Thoracic aorta (tissue), 2 donors: ENCODE measurements around the gene EP300. TPM values are rescaled to one million over a fixed set of nuclear protein-coding genes. Genes with fewer than 3 reads are reported as not detected.

ENCODE experiments used
- ATAC-seq: fragments of 150-250 bp; one replicate; pipeline ENCODE4 v1.8.0; 2017; ENCODE audit warnings: low read depth; ENCODE audit not compliant: insufficient number of reproducible peaks, low FRiP score
- DNase-seq: peaks from one replicate; pipeline ENCODE4 v3.0.0-alpha.2; 2020; ENCODE audit warnings: low spot score
- H3K27ac ChIP-seq, 2 donors: fragments of 200-600 bp; sonication (generic); 1 replicate in 1 of 2; 2 replicates in 1 of 2; pipeline ENCODE4 v1.5.1; 2016; ENCODE audit warnings: mild to moderate bottlenecking in 2 of 2, moderate library complexity in 2 of 2
- H3K27me3 ChIP-seq: fragments of 200-600 bp; sonication (generic); replicated peaks from 2 replicates; pipeline ENCODE4 v1.6.0; 2016; ENCODE audit warnings: mild to moderate bottlenecking; ENCODE audit not compliant: insufficient read depth
- H3K36me3 ChIP-seq: fragments of 200-600 bp; sonication (generic); one replicate; pipeline ENCODE4 v1.5.1; 2016
- H3K4me1 ChIP-seq, 2 donors: fragments of 200-600 bp; sonication (generic); 1 replicate in 1 of 2; 2 replicates in 1 of 2; pipeline versions ENCODE4 v1.5.1 to v1.6.0; 2016; ENCODE audit warnings: low read depth in 2 of 2, mild to moderate bottlenecking in 1 of 2; ENCODE audit not compliant: control insufficient read depth in 1 of 2
- H3K4me3 ChIP-seq: fragments of 200-600 bp; sonication (generic); 2 replicates; pipeline ENCODE4 v1.5.1; 2016; ENCODE audit warnings: mild to moderate bottlenecking
- H3K9me3 ChIP-seq: fragments of 200-600 bp; sonication (generic); 2 replicates; pipeline ENCODE4 v1.5.1; 2016
- total RNA-seq, 2 donors: library from RNA; depleted of rRNA; stranded (reverse); fragments of >200 nt; gene quantifications; one replicate each; pipeline versions ENCODE4 v1.1.0 to v1.2.3, GENCODE V29; 2016
- TF ChIP-seq, protein P1 (sequence below): fragments of 200-600 bp; sonication (generic); IDR thresholded peaks from one replicate; pipeline ENCODE4 v1.5.1; 2019; ENCODE audit warnings: antibody characterized with exemption

EP300 gene
- total RNA-seq, 2 donors from 2014 or later = 59.0 to 114 TPM

- peak; percentile 96 for DNase-seq
- Histone ChIP-seq H3K27me3 (no peaks in the 10 kb centered on the region), H3K4me3 (peak within 1 kb of the TSS; percentile 83), H3K27ac (peak within 1 kb of the TSS; percentile 60), H3K36me3 (no peaks in the 10 kb centered on the region), H3K4me1 (peaks cover 6 to 8% of the 10 kb centered on the region in 2 donors), H3K9me3 (no peaks in the 10 kb centered on the region)
- TF ChIP-seq, protein P1, sequence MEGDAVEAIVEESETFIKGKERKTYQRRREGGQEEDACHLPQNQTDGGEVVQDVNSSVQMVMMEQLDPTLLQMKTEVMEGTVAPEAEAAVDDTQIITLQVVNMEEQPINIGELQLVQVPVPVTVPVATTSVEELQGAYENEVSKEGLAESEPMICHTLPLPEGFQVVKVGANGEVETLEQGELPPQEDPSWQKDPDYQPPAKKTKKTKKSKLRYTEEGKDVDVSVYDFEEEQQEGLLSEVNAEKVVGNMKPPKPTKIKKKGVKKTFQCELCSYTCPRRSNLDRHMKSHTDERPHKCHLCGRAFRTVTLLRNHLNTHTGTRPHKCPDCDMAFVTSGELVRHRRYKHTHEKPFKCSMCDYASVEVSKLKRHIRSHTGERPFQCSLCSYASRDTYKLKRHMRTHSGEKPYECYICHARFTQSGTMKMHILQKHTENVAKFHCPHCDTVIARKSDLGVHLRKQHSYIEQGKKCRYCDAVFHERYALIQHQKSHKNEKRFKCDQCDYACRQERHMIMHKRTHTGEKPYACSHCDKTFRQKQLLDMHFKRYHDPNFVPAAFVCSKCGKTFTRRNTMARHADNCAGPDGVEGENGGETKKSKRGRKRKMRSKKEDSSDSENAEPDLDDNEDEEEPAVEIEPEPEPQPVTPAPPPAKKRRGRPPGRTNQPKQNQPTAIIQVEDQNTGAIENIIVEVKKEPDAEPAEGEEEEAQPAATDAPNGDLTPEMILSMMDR = no peak
- peak; percentile 99 for ATAC-seq
Measured at GRCh38 chr22:41204992-41205900, 112.9 kb downstream of the EP300 start, which contains the start of gene L3MBTL2. L3MBTL2 (plus strand) TSS chr22:41205312; CDS start chr22:41205363, 51 bp downstream.

DNA sequence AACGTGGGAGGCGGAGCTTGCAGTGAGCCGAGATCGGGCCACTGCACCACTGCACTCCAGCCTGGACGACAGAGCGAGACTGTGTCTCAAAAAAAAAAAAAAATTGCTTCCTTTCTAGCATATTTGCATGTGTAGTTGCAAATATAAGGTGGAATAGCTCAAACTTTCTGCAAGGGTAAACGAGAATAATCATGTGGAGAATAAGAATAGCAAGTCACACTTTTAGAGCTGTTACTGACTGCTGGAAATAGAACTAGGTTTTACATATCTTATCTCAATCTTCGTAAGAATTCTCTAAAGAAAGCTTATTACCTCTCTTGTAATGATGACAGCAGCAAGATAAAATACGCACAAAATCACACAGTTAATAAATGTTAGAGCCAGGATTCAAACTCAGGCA lies 114.3 kb downstream of the EP300 start:
- Histone ChIP-seq H3K4me3 (no peak overlapping the region), H3K36me3 (no peaks in the 10 kb centered on the region), H3K4me1 (peaks cover 6 to 8% of the 10 kb centered on the region in 2 donors), H3K9me3 (no peaks in the 10 kb centered on the region), H3K27ac (no peak overlapping the region), H3K27me3 (no peaks in the 10 kb centered on the region)
- ATAC-seq (no peak), DNase-seq (no peak)
- TF ChIP-seq, protein P1 = no peak

GRCh38 chr22:41215409-41215808 lies 123.0 kb downstream of the EP300 start:
- Histone ChIP-seq H3K27me3 (no peaks in the 10 kb centered on the region), H3K9me3 (no peaks in the 10 kb centered on the region), H3K4me3 (no peak overlapping the region), H3K36me3 (peaks cover 16% of the 10 kb centered on the region), H3K27ac (no peak overlapping the region), H3K4me1 (peaks cover 0 to 5% of the 10 kb centered on the region in 2 donors)
- TF ChIP-seq, protein P1 = no peak
- ATAC-seq (no peak), DNase-seq (no peak)

DNA sequence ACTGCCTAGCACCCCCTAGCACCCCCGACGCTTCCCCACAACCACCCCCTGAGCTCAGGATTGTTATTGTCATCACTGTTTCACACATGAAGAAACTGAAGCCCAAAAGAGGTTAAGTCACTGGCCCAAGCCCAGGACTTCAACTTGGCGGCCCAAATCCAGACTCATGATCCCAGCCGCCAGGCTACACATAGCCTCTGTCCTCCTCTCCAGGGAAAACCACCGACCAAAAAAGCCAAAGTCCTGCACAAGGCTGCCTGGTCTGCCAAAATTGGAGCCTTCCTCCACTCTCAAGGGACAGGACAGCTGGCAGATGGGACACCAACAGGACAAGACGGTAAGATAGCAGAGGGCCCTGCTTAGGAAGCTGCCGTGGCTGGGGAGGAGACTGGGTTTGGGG lies 123.5 kb downstream of the EP300 start:
- ATAC-seq (no peak), DNase-seq (no peak)
- H3K36me3 ChIP-seq = peaks cover 20% of the 10 kb centered on the region
- H3K27ac ChIP-seq = no peak overlapping the region
- H3K9me3 ChIP-seq = no peaks in the 10 kb centered on the region
- H3K4me3 ChIP-seq = no peak overlapping the region
- H3K27me3 ChIP-seq = no peaks in the 10 kb centered on the region
- TF ChIP-seq, protein P1 = no peak
- peaks cover 0 to 5% of the 10 kb centered on the region in 2 donors for H3K4me1 ChIP-seq

- Histone ChIP-seq H3K4me3 (no peak overlapping the region), H3K27me3 (no peaks in the 10 kb centered on the region), H3K27ac (no peak overlapping the region), H3K9me3 (no peaks in the 10 kb centered on the region), H3K4me1 (peaks cover 0 to 5% of the 10 kb centered on the region in 2 donors), H3K36me3 (peaks cover 31% of the 10 kb centered on the region)
- no peak for DNase-seq
- TF ChIP-seq, protein P1 = no peak
- no peak for ATAC-seq
Measured at GRCh38 chr22:41216984-41217383, 124.6 kb downstream of the EP300 start.
